ENCODE results near the gene TMC5. TPM values are rescaled to one million over a fixed set of nuclear protein-coding genes. Genes with fewer than 3 reads are reported as not detected.

TMC5 gene
- total and polyA plus RNA-seq, 2 experiments from 2014 or later = 2.3 to 4.8 TPM

DNA sequence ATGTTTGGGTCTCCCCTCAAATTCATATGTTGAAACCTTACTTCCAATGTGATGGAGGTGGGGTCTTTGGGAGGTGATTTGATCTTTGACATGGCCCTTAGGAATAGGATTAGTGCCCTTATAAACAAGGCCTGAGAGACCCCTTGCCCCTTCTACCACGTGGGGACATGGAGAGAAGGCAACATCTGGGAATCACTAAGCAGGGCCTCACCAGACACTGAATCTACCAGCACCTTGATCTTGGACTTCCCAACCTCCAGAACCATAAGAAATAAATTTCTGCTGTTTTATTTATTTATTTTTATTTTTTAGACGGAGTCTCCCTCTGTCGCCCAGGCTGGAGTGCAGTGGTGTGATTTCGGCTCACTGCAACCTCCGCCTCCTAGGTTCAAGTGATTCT, 64.1 kb downstream of the TMC5 start:
- Histone ChIP-seq H3K9me2 (ENCODE audit: insufficient read depth) (0 out of 2 replicates have a peak, but pooled peaks cover 5% of the 10 kb centered on the region), H3K27ac (ENCODE audit: low read depth) (no peak overlapping the region), H3K4me1 (ENCODE audit: insufficient read depth) (peaks cover 4% of the 10 kb centered on the region; the same call in 1 of the 2 replicates), H3K4me2 (no peak overlapping the region), H2AFZ (no peak overlapping the region), H3K79me2 (replicated peaks; ENCODE audit: insufficient read depth) (no peaks in the 10 kb centered on the region), H3K27me3 (ENCODE audit: insufficient read depth) (no peaks in the 10 kb centered on the region), H3K4me3 (no peak overlapping the region), H3F3A (replicated peaks; ENCODE audit: low read depth) (no peaks in the 10 kb centered on the region), H4K20me1 (replicated peaks; ENCODE audit: insufficient read depth) (no peaks in the 10 kb centered on the region), H3K36me3 (ENCODE audit: insufficient read depth) (no peaks in the 10 kb centered on the region)
- no peaks in the 10 kb centered on the region for H3K9me3 Mint-ChIP-seq
- no peak for DNase-seq (ENCODE audit: low spot score)
- H3K36me3 Mint-ChIP-seq (ENCODE audit: low read depth) = peaks cover 7% of the 10 kb centered on the region; the same call in 1 of the 3 replicates
- H3K27me3 Mint-ChIP-seq (ENCODE audit: insufficient read depth, low read depth, poor library complexity) = peaks cover 2% of the 10 kb centered on the region
- H3K4me3 Mint-ChIP-seq = no peak overlapping the region
- no peak overlapping the region for H3K27ac Mint-ChIP-seq
- H3K4me1 Mint-ChIP-seq = peaks cover under 1% of the 10 kb centered on the region; the same call in 1 of the 3 replicates
- no peak for ATAC-seq
- TF ChIP-seq, protein P1, sequence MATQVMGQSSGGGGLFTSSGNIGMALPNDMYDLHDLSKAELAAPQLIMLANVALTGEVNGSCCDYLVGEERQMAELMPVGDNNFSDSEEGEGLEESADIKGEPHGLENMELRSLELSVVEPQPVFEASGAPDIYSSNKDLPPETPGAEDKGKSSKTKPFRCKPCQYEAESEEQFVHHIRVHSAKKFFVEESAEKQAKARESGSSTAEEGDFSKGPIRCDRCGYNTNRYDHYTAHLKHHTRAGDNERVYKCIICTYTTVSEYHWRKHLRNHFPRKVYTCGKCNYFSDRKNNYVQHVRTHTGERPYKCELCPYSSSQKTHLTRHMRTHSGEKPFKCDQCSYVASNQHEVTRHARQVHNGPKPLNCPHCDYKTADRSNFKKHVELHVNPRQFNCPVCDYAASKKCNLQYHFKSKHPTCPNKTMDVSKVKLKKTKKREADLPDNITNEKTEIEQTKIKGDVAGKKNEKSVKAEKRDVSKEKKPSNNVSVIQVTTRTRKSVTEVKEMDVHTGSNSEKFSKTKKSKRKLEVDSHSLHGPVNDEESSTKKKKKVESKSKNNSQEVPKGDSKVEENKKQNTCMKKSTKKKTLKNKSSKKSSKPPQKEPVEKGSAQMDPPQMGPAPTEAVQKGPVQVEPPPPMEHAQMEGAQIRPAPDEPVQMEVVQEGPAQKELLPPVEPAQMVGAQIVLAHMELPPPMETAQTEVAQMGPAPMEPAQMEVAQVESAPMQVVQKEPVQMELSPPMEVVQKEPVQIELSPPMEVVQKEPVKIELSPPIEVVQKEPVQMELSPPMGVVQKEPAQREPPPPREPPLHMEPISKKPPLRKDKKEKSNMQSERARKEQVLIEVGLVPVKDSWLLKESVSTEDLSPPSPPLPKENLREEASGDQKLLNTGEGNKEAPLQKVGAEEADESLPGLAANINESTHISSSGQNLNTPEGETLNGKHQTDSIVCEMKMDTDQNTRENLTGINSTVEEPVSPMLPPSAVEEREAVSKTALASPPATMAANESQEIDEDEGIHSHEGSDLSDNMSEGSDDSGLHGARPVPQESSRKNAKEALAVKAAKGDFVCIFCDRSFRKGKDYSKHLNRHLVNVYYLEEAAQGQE (IDR thresholded peaks at IDR 0.05; ENCODE audit: unreplicated experiment) = no peak

DNA sequence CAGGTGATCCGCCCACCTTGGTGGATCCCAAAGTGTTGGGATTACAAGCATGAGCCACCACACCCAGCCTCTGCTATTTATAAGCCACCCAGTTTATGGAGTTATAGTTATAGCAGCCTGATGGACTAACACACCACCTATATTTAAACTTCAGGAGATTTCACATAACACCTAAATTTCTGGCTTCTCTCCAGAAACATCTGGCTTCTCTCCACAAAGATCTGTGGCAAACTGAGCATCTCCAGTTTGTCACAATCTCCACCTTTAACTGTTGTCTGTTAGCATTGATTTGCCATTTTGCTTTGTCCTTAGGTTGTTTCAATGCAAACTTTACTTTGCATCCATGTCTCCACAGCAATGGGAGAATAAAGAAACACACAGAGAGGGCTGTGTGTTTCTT, 64.6 kb downstream of the TMC5 start:
- Histone ChIP-seq H3K27me3 (ENCODE audit: insufficient read depth) (no peaks in the 10 kb centered on the region), H3K4me3 (no peak overlapping the region), H3K27ac (ENCODE audit: low read depth) (no peak overlapping the region), H4K20me1 (replicated peaks; ENCODE audit: insufficient read depth) (no peaks in the 10 kb centered on the region), H3K4me1 (ENCODE audit: insufficient read depth) (peaks cover 4% of the 10 kb centered on the region; the same call in 1 of the 2 replicates), H3K9me2 (ENCODE audit: insufficient read depth) (0 out of 2 replicates have a peak, but pooled peaks cover 5% of the 10 kb centered on the region), H3K36me3 (ENCODE audit: insufficient read depth) (no peaks in the 10 kb centered on the region), H3F3A (replicated peaks; ENCODE audit: low read depth) (no peaks in the 10 kb centered on the region), H2AFZ (no peak overlapping the region), H3K79me2 (replicated peaks; ENCODE audit: insufficient read depth) (no peaks in the 10 kb centered on the region), H3K4me2 (no peak overlapping the region)
- DNase-seq (ENCODE audit: low spot score) = no peak
- no peak for ATAC-seq
- H3K4me3 Mint-ChIP-seq = no peak overlapping the region
- H3K27ac Mint-ChIP-seq = no peak overlapping the region
- H3K4me1 Mint-ChIP-seq = peaks cover 4% of the 10 kb centered on the region; the same call in 1 of the 3 replicates
- TF ChIP-seq ZNF114 (CRISPR knock-in tag; IDR thresholded peaks at IDR 0.05) (no peak), JUNB (IDR thresholded peaks at IDR 0.05; ENCODE audit: unreplicated experiment) (no peak)
- TF ChIP-seq, protein P2, sequence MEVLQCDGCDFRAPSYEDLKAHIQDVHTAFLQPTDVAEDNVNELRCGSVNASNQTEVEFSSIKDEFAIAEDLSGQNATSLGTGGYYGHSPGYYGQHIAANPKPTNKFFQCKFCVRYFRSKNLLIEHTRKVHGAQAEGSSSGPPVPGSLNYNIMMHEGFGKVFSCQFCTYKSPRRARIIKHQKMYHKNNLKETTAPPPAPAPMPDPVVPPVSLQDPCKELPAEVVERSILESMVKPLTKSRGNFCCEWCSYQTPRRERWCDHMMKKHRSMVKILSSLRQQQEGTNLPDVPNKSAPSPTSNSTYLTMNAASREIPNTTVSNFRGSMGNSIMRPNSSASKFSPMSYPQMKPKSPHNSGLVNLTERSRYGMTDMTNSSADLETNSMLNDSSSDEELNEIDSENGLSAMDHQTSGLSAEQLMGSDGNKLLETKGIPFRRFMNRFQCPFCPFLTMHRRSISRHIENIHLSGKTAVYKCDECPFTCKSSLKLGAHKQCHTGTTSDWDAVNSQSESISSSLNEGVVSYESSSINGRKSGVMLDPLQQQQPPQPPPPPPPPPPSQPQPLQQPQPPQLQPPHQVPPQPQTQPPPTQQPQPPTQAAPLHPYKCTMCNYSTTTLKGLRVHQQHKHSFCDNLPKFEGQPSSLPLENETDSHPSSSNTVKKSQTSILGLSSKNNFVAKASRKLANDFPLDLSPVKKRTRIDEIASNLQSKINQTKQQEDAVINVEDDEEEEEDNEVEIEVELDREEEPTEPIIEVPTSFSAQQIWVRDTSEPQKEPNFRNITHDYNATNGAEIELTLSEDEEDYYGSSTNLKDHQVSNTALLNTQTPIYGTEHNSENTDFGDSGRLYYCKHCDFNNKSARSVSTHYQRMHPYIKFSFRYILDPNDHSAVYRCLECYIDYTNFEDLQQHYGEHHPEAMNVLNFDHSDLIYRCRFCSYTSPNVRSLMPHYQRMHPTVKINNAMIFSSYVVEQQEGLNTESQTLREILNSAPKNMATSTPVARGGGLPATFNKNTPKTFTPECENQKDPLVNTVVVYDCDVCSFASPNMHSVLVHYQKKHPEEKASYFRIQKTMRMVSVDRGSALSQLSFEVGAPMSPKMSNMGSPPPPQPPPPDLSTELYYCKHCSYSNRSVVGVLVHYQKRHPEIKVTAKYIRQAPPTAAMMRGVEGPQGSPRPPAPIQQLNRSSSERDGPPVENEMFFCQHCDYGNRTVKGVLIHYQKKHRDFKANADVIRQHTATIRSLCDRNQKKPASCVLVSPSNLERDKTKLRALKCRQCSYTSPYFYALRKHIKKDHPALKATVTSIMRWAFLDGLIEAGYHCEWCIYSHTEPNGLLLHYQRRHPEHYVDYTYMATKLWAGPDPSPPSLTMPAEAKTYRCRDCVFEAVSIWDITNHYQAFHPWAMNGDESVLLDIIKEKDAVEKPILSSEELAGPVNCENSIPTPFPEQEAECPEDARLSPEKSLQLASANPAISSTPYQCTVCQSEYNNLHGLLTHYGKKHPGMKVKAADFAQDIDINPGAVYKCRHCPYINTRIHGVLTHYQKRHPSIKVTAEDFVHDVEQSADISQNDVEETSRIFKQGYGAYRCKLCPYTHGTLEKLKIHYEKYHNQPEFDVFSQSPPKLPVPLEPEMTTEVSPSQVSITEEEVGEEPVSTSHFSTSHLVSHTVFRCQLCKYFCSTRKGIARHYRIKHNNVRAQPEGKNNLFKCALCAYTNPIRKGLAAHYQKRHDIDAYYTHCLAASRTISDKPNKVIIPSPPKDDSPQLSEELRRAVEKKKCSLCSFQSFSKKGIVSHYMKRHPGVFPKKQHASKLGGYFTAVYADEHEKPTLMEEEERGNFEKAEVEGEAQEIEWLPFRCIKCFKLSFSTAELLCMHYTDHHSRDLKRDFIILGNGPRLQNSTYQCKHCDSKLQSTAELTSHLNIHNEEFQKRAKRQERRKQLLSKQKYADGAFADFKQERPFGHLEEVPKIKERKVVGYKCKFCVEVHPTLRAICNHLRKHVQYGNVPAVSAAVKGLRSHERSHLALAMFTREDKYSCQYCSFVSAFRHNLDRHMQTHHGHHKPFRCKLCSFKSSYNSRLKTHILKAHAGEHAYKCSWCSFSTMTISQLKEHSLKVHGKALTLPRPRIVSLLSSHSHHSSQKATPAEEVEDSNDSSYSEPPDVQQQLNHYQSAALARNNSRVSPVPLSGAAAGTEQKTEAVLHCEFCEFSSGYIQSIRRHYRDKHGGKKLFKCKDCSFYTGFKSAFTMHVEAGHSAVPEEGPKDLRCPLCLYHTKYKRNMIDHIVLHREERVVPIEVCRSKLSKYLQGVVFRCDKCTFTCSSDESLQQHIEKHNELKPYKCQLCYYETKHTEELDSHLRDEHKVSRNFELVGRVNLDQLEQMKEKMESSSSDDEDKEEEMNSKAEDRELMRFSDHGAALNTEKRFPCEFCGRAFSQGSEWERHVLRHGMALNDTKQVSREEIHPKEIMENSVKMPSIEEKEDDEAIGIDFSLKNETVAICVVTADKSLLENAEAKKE (CRISPR knock-in tag; IDR thresholded peaks at IDR 0.05) = no peak
- peaks cover 7% of the 10 kb centered on the region; the same call in 1 of the 3 replicates for H3K36me3 Mint-ChIP-seq (ENCODE audit: low read depth)
- H3K27me3 Mint-ChIP-seq (ENCODE audit: insufficient read depth, low read depth, poor library complexity) = peaks cover 2% of the 10 kb centered on the region
- H3K9me3 Mint-ChIP-seq = no peaks in the 10 kb centered on the region
